HCT116 (cell line): ENCODE results near the gene CA10. TPM values are rescaled to one million over a fixed set of nuclear protein-coding genes. Genes with fewer than 3 reads are reported as not detected.

ENCODE experiments used
- ATAC-seq: fragments of 200-7000 bp; cut with Tn5 transposase; 2 replicates; pipeline ENCODE4 v1.9.1; 2020; ENCODE audit warnings: mild to moderate bottlenecking, moderate library complexity
- BruUV-seq: library from RNA; stranded (reverse); fragments of 400-500 nt; replicated peaks from 2 replicates; lab custom pipeline; 2021; lab: Mats Ljungman, UMichigan
- CTCF ChIA-PET: fragments of 300-600 bp; sonication (Branson Sonifier 250); formaldehyde crosslinking; loops from one replicate; lab custom pipeline; 2021; ENCODE audit warnings: antibody characterized with exemption; lab: Charles Lee
- POLR2A ChIA-PET: fragments of 300-600, 350-600 bp; sonication (Branson Sonifier 250); formaldehyde crosslinking; loops from one replicate; lab custom pipeline; 2021; ENCODE audit warnings: antibody characterized with exemption; lab: Charles Lee
- RAD21 ChIA-PET, 2 experiments: fragments of 300-600 bp; sonication (Branson Sonifier 250); formaldehyde crosslinking; loops; one replicate each; lab custom pipeline; 2023; ENCODE audit warnings: low total read pairs in 2 of 2; ENCODE audit not compliant: uncharacterized antibody in 2 of 2, unreplicated experiment in 2 of 2, low non-redundant PET in 1 of 2; lab: Charles Lee
- DNase-seq: peaks from one replicate; pipeline ENCODE4 v3.0.0-alpha.2; 2010; ENCODE audit warnings: low read depth, low spot score
- H2AFZ ChIP-seq: fragments of 200-600 bp; shearing (Covaris generic), sonication (generic); 2 replicates; pipeline ENCODE4 v1.6.1; 2017; ENCODE audit warnings: low read depth, mixed run types, mixed read lengths, antibody characterized with exemption, low read length; ENCODE audit not compliant: poor library complexity, severe bottlenecking
- H3K27ac ChIP-seq: 2 replicates; pipeline ENCODE4 v1.5.1; 2012; ENCODE audit warnings: low read depth, low read length
- H3K27me3 ChIP-seq: fragments of 200-600 bp; sonication (generic); 2 replicates; pipeline ENCODE4 v1.6.1; 2016; ENCODE audit warnings: mixed run types, low read length, mixed read lengths; ENCODE audit not compliant: insufficient read depth
- H3K36me3 ChIP-seq, 2 experiments: fragments of 200-500 bp in 1 of 2; fragments of 200-600 bp in 1 of 2; sonication (Bioruptor generic) in 1 of 2; sonication (generic) in 1 of 2; 2 replicates each; pipeline versions ENCODE4 v1.5.1 to v1.6.1; 2014 to 2016; ENCODE audit warnings: low read length in 2 of 2, inconsistent platforms in 1 of 2, mixed read lengths in 1 of 2, mixed run types in 1 of 2; ENCODE audit not compliant: insufficient read depth in 2 of 2, control insufficient read depth in 1 of 2
- H3K4me1 ChIP-seq, 2 experiments: fragments of 200-600 bp in 1 of 2; sonication (generic) in 1 of 2; 2 replicates each; pipeline versions ENCODE4 v1.5.1 to v1.6.1; 2012 to 2017; ENCODE audit warnings: low read length in 2 of 2, inconsistent platforms in 1 of 2, mild to moderate bottlenecking in 1 of 2, mixed read lengths in 1 of 2, mixed run types in 1 of 2, moderate library complexity in 1 of 2; ENCODE audit not compliant: insufficient read depth in 2 of 2, control insufficient read depth in 1 of 2
- H3K4me2 ChIP-seq: fragments of 200-600 bp; sonication (generic); 2 replicates; pipeline ENCODE4 v1.6.1; 2017; ENCODE audit warnings: mixed run types, low read length, mixed read lengths
- H3K4me3 ChIP-seq, 2 experiments: fragments of 200-600 bp in 1 of 2; sonication (generic) in 1 of 2; replicated peaks in 1 of 2; 2 replicates each; pipeline ENCODE4 v1.5.1; 2011 to 2016; ENCODE audit warnings: low read length in 2 of 2, control low read depth in 1 of 2, low read depth in 1 of 2, mild to moderate bottlenecking in 1 of 2, mixed read lengths in 1 of 2, mixed run types in 1 of 2
- H3K79me2 ChIP-seq: fragments of 200-600 bp; sonication (generic); 2 replicates; pipeline ENCODE4 v1.6.1; 2017; ENCODE audit warnings: mild to moderate bottlenecking, mixed run types, low read length, moderate library complexity, mixed read lengths; ENCODE audit not compliant: insufficient read depth
- H3K9ac ChIP-seq: fragments of 200-600 bp; sonication (generic); 2 replicates; pipeline ENCODE4 v1.6.1; 2016; ENCODE audit warnings: low read length, mixed read lengths
- H3K9me2 ChIP-seq: fragments of 200-600 bp; sonication (generic), shearing (Covaris generic); 2 replicates; pipeline ENCODE4 v1.6.1; 2017; ENCODE audit warnings: mixed run types, mild to moderate bottlenecking, moderate library complexity; ENCODE audit not compliant: insufficient read depth
- H3K9me3 ChIP-seq, 2 experiments: fragments of 200-500 bp in 1 of 2; fragments of 200-600 bp in 1 of 2; sonication (Bioruptor generic) in 1 of 2; sonication (generic) in 1 of 2; 2 replicates each; pipeline ENCODE4 v1.6.1; 2014 to 2017; ENCODE audit warnings: low read length in 2 of 2, mixed read lengths in 2 of 2, inconsistent platforms in 1 of 2, low read depth in 1 of 2, mild to moderate bottlenecking in 1 of 2, mixed run types in 1 of 2, moderate library complexity in 1 of 2; ENCODE audit not compliant: control insufficient read depth in 1 of 2, insufficient read depth in 1 of 2
- H4K20me1 ChIP-seq: fragments of 200-600 bp; sonication (generic), shearing (Covaris generic); 2 replicates; pipeline ENCODE4 v1.6.1; 2017; ENCODE audit warnings: mixed run types, mild to moderate bottlenecking, moderate library complexity; ENCODE audit not compliant: insufficient read depth
- CBX3 ChIP-seq: IDR thresholded peaks from 2 replicates; pipeline ENCODE4 v1.6.1; 2012; ENCODE audit warnings: low read depth
- CEBPB ChIP-seq: IDR thresholded peaks from 2 replicates; pipeline ENCODE4 v1.6.1; 2012; ENCODE audit warnings: low read depth
- CTCF ChIP-seq, 3 experiments: fragments of 200-600 bp in 1 of 3; sonication (generic) in 1 of 3; IDR thresholded peaks in 2 of 3; conservative IDR thresholded peaks in 1 of 3; 2 replicates each; pipeline ENCODE4 v1.5.1; 2012 to 2017; ENCODE audit warnings: low read depth in 2 of 3, low read length in 2 of 3, antibody characterized with exemption in 1 of 3, borderline replicate concordance in 1 of 3, control low read depth in 1 of 3, mild to moderate bottlenecking in 1 of 3, mixed read lengths in 1 of 3, mixed run types in 1 of 3, moderate library complexity in 1 of 3; ENCODE audit not compliant: insufficient read depth in 1 of 3
- EGR1 ChIP-seq: IDR thresholded peaks from 2 replicates; pipeline ENCODE4 v1.6.1; 2012; ENCODE audit warnings: low read depth
- ELF1 ChIP-seq: IDR thresholded peaks from 2 replicates; pipeline ENCODE4 v1.6.1; 2012; ENCODE audit warnings: low read depth, borderline replicate concordance
- POLR2AphosphoS5 ChIP-seq: IDR thresholded peaks from 2 replicates; pipeline ENCODE4 v1.6.1; 2011; ENCODE audit warnings: mild to moderate bottlenecking, low read depth, low read length, moderate library complexity
- REST ChIP-seq: IDR thresholded peaks from 2 replicates; pipeline ENCODE4 v1.6.1; 2012; ENCODE audit warnings: low read depth
- SIN3A ChIP-seq: IDR thresholded peaks from 2 replicates; pipeline ENCODE4 v1.6.1; 2012; ENCODE audit warnings: low read depth
- SP1 ChIP-seq: IDR thresholded peaks from 2 replicates; pipeline ENCODE4 v1.6.1; 2012; ENCODE audit warnings: low read depth
- YY1 ChIP-seq: IDR thresholded peaks from 2 replicates; pipeline ENCODE4 v1.6.1; 2011; ENCODE audit warnings: low read length, low read depth, moderate library complexity, mild to moderate bottlenecking; ENCODE audit not compliant: insufficient replicate concordance; ENCODE audit errors: extremely low read depth
- ZNF274 ChIP-seq: fragments of 200-500 bp; sonication (Bioruptor generic); IDR thresholded peaks from 2 replicates; pipeline ENCODE4 v1.6.1; 2014; ENCODE audit warnings: mild to moderate bottlenecking, low read depth, low read length, inconsistent platforms
- intact Hi-C: fragments of 100-400 bp; cut with micrococcal nuclease; formaldehyde crosslinking; loops from 2 replicates; pipeline ENCODE4 v1.10.0; 2022
- total RNA-seq: library from RNA; stranded (reverse); gene quantifications from one replicate; pipeline ENCODE4 v1.2.1, GENCODE V29; 2021; ENCODE audit not compliant: unreplicated experiment

Gene CA10
- total RNA-seq, 1 experiment from 2014 or later = not detected

GRCh38 chr17:52134641-52135040, 23.9 kb downstream of the CA10 start:
- Histone ChIP-seq H3K9ac (no peak overlapping the region), H3K4me1 (no peaks in the 10 kb centered on the region), H3K9me2 (no peaks in the 10 kb centered on the region), H3K4me2 (no peak overlapping the region), H2AFZ (no peak overlapping the region), H3K79me2 (no peaks in the 10 kb centered on the region), H3K4me3 (no peak overlapping the region), H3K36me3 (no peaks in the 10 kb centered on the region)
- ChIA-PET POLR2A (no interaction called here), CTCF (no interaction called here)
- no TSS peak for BruUV-seq
- ATAC-seq (no peak), DNase-seq (no peak)
- intact Hi-C loops = no loop called here
- TF ChIP-seq CEBPB = no peak
- TF ChIP-seq SIN3A = no peak
- no peak for TF ChIP-seq POLR2AphosphoS5
- no peak for TF ChIP-seq ZNF274
- no peak for TF ChIP-seq CBX3
- TF ChIP-seq, all 23 proteins: peak for 0
- H3K9me3 ChIP-seq = peaks cover 10 to 19% of the 10 kb centered on the region in 2 experiments; a peak in 2 of 4 replicates
- RAD21 ChIA-PET = no interaction called here
- no peaks in the 10 kb centered on the region for H3K27me3 ChIP-seq
- no peaks in the 10 kb centered on the region for H4K20me1 ChIP-seq
- no peak overlapping the region for H3K27ac ChIP-seq

- no peaks in the 10 kb centered on the region for H3K27me3 ChIP-seq
- H3K4me3 ChIP-seq = no peak overlapping the region
- H3K27ac ChIP-seq = no peak overlapping the region
- H2AFZ ChIP-seq = no peak overlapping the region
- H3K79me2 ChIP-seq = no peaks in the 10 kb centered on the region
- TF ChIP-seq REST (no peak), ELF1 (no peak), YY1 (no peak), CTCF (IDR thresholded peaks at IDR 0.05 in 2 of 3, conservative IDR thresholded peaks at IDR 0.05 in 1 of 3; ENCODE audit: borderline replicate concordance in 1 of 3, insufficient read depth in 1 of 3, low read depth in 2 of 3, low read length in 2 of 3) (no peak), EGR1 (no peak), ZNF274 (no peak), SP1 (no peak)
- intact Hi-C loops = no loop called here
- ChIA-PET RAD21 (no interaction called here), POLR2A (no interaction called here), CTCF (no interaction called here)
- no peaks in the 10 kb centered on the region for H4K20me1 ChIP-seq
- H3K9me2 ChIP-seq = no peaks in the 10 kb centered on the region
- BruUV-seq = no TSS peak
- DNase-seq = no peak
- H3K9ac ChIP-seq = no peak overlapping the region
- no peaks in the 10 kb centered on the region for H3K36me3 ChIP-seq
- ATAC-seq = no peak
- H3K9me3 ChIP-seq = peaks cover 16 to 22% of the 10 kb centered on the region in 2 experiments; a peak in 2 of 4 replicates
- no peak overlapping the region for H3K4me2 ChIP-seq
- no peaks in the 10 kb centered on the region for H3K4me1 ChIP-seq
Measured at GRCh38 chr17:52128721-52129120, 29.8 kb downstream of the CA10 start.
